ENCODE results near the gene TIMM17A. TPM values are rescaled to one million over a fixed set of nuclear protein-coding genes. Genes with fewer than 3 reads are reported as not detected.

The TIMM17A gene
- total and polyA plus RNA-seq, 2 of the 8 experiments (the other 6 are each of a cell fraction or from before 2014, with no cell fraction given) = 30.3 to 57.1 TPM

GRCh38 chr1:201968202-201968925, 13.1 kb downstream of the TIMM17A start (continued):
- TF ChIP-seq CTBP2 (IDR thresholded peaks at IDR 0.05; ENCODE audit: borderline replicate concordance, insufficient read depth, insufficient read length, low read length) (no peak), SIN3A (conservative IDR thresholded peaks at IDR 0.05 in 1 of 2, IDR thresholded peaks at IDR 0.05 in 1 of 2; ENCODE audit: low read depth in 1 of 2, low read length in 2 of 2) (no peak), EP300 (IDR thresholded peaks at IDR 0.05; ENCODE audit: borderline replicate concordance in 1 of 2, low read depth in 2 of 2, low read length in 2 of 2) (no peak), KDM1A (IDR thresholded peaks at IDR 0.05; ENCODE audit: borderline replicate concordance, low read length) (no peak)
